K562 (cell line): ENCODE measurements around the gene IGSF9. TPM values are rescaled to one million over a fixed set of nuclear protein-coding genes. Genes with fewer than 3 reads are reported as not detected.

ENCODE experiments used
- ARID2 ChIP-seq: fragments of 450-650 bp; IDR thresholded peaks from 2 replicates; pipeline ENCODE4 v1.6.1; 2017; ENCODE audit warnings: antibody characterized with exemption, mild to moderate bottlenecking
- CHD4 ChIP-seq: fragments of 200-600 bp; sonication (generic); IDR thresholded peaks from 3 replicates; pipeline ENCODE4 v1.6.1; 2012; ENCODE audit warnings: low read depth, mild to moderate bottlenecking, mixed read lengths, low read length, inconsistent platforms; ENCODE audit not compliant: insufficient read depth, insufficient replicate concordance, poor library complexity, severe bottlenecking
- KAT8 ChIP-seq: fragments of 450-650 bp; IDR thresholded peaks from 2 replicates; pipeline ENCODE4 v1.6.1; 2016; ENCODE audit warnings: low read depth, mild to moderate bottlenecking
- NEUROD1 ChIP-seq: fragments of 150-350 bp; IDR thresholded peaks from 2 replicates; pipeline ENCODE4 v1.6.1; 2014; ENCODE audit warnings: borderline replicate concordance, low read length, low read depth; ENCODE audit not compliant: partially characterized antibody
- POLR2H ChIP-seq: IDR thresholded peaks from 2 replicates; pipeline ENCODE4 v1.6.1; 2016; ENCODE audit warnings: missing genetic modification characterization, low read depth, mild to moderate bottlenecking, control low read depth, missing compliant biosample characterization, moderate library complexity
- TAF9B ChIP-seq: fragments of 450-650 bp; IDR thresholded peaks from 2 replicates; pipeline ENCODE4 v1.6.1; 2018; ENCODE audit warnings: mild to moderate bottlenecking; ENCODE audit not compliant: partially characterized antibody
- polyA plus RNA-seq, 8 experiments: library from polyadenylated mRNA; depleted of rRNA in 4 of 8; stranded (reverse) in 5 of 8; unstranded in 3 of 8; fragments of >200 nt; fragmentation: Nextera tagmentation in 2 of 8; fragmentation: Illumina TruSeq in 1 of 8; extraction: Ambion mirVana in 2 of 8; extraction: Trizol in 1 of 8; gene quantifications; 2 replicates each; pipeline versions ENCODE4 v1.2.1 to v1.2.3, GENCODE V29; 2011 to 2014; ENCODE audit warnings: inconsistent platforms in 1 of 8, missing spikeins in 1 of 8
- total RNA-seq, 7 experiments: library from RNA; depleted of rRNA in 6 of 7; stranded (reverse); fragments of >200 nt in 6 of 7; fragmentation: Illumina TruSeq in 2 of 7; extraction: Trizol in 2 of 7; gene quantifications; 2 replicates each; pipeline versions ENCODE4 v1.2.1 to v1.2.3, GENCODE V29; 2011 to 2021; ENCODE audit warnings: low replicate concordance in 1 of 7
- TF ChIP-seq, protein P1 (sequence below): fragments of 450-650 bp; IDR thresholded peaks from 2 replicates; pipeline ENCODE4 v1.6.1; 2016; ENCODE audit warnings: mild to moderate bottlenecking
- TF ChIP-seq, protein P2 (sequence below): fragments of 450-650 bp; IDR thresholded peaks from 2 replicates; pipeline ENCODE4 v1.6.1; 2016; ENCODE audit warnings: mild to moderate bottlenecking, moderate library complexity
- TF ChIP-seq, protein P3 (sequence below): fragments of 450-650 bp; formaldehyde crosslinking; IDR thresholded peaks from 2 replicates; pipeline ENCODE4 v1.4.0; 2020; ENCODE audit warnings: mild to moderate bottlenecking, mixed read lengths

IGSF9 gene
- total and polyA plus RNA-seq, 9 of the 15 experiments (the other 6 are each of a cell fraction or from before 2014, with no cell fraction given) = 0.03 to 0.29 (median 0.07) TPM; not detected in 1

DNA sequence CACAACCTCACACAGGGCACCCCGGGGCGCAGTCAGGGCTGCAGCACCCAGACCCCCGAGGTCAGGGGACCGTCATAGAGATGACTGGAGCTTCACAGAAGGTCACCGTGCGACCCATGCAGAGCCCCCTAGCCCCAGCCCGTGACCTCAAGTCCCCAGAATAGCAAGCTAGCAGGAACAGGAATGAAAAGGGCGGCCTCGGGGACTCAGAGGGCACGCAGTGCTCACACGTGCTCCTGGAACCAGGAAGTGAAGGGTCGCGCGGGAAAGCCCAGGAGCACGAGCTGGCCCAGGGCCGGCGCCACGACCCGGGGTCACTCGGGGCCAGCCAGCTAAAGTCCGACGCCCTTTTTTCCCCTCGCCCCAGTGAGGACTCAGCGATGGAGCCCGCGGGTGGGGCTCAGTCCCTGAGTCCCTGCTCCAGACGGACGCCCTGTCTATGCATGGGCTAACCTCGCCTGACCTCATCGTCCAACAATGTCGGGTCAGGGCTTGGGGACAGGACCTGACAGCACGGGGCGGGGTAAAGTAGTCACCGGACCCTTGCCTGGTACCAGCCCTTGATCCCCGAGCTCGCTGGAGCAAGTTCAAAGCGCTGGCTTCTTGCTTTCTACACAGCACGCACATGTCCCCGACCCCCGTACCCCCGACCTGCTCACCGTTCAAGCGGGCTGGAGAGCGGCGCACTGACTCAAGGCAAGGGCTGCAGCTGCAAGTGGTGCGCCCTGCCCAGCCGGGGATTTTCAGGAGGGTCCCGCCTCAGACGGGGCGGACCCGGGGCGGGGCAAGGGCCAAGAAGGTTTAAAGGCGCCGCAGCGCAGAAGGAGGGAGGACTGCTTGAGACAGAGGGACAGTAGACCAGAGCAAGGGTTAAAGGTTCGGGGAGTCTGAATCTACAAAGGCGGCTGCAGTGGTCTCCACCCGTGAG is 20.4 kb downstream of the IGSF9 start, which contains the start of gene TAGLN2 (continued):
- TF ChIP-seq ARID2 (no peak), NEUROD1 (peak; percentile 85), KAT8 (no peak), CHD4 (no peak), POLR2H (tag) (peak; percentile 89), TAF9B (peak; percentile 90)
- TF ChIP-seq, protein P1, sequence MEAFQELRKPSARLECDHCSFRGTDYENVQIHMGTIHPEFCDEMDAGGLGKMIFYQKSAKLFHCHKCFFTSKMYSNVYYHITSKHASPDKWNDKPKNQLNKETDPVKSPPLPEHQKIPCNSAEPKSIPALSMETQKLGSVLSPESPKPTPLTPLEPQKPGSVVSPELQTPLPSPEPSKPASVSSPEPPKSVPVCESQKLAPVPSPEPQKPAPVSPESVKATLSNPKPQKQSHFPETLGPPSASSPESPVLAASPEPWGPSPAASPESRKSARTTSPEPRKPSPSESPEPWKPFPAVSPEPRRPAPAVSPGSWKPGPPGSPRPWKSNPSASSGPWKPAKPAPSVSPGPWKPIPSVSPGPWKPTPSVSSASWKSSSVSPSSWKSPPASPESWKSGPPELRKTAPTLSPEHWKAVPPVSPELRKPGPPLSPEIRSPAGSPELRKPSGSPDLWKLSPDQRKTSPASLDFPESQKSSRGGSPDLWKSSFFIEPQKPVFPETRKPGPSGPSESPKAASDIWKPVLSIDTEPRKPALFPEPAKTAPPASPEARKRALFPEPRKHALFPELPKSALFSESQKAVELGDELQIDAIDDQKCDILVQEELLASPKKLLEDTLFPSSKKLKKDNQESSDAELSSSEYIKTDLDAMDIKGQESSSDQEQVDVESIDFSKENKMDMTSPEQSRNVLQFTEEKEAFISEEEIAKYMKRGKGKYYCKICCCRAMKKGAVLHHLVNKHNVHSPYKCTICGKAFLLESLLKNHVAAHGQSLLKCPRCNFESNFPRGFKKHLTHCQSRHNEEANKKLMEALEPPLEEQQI = no peak
- TF ChIP-seq, protein P2, sequence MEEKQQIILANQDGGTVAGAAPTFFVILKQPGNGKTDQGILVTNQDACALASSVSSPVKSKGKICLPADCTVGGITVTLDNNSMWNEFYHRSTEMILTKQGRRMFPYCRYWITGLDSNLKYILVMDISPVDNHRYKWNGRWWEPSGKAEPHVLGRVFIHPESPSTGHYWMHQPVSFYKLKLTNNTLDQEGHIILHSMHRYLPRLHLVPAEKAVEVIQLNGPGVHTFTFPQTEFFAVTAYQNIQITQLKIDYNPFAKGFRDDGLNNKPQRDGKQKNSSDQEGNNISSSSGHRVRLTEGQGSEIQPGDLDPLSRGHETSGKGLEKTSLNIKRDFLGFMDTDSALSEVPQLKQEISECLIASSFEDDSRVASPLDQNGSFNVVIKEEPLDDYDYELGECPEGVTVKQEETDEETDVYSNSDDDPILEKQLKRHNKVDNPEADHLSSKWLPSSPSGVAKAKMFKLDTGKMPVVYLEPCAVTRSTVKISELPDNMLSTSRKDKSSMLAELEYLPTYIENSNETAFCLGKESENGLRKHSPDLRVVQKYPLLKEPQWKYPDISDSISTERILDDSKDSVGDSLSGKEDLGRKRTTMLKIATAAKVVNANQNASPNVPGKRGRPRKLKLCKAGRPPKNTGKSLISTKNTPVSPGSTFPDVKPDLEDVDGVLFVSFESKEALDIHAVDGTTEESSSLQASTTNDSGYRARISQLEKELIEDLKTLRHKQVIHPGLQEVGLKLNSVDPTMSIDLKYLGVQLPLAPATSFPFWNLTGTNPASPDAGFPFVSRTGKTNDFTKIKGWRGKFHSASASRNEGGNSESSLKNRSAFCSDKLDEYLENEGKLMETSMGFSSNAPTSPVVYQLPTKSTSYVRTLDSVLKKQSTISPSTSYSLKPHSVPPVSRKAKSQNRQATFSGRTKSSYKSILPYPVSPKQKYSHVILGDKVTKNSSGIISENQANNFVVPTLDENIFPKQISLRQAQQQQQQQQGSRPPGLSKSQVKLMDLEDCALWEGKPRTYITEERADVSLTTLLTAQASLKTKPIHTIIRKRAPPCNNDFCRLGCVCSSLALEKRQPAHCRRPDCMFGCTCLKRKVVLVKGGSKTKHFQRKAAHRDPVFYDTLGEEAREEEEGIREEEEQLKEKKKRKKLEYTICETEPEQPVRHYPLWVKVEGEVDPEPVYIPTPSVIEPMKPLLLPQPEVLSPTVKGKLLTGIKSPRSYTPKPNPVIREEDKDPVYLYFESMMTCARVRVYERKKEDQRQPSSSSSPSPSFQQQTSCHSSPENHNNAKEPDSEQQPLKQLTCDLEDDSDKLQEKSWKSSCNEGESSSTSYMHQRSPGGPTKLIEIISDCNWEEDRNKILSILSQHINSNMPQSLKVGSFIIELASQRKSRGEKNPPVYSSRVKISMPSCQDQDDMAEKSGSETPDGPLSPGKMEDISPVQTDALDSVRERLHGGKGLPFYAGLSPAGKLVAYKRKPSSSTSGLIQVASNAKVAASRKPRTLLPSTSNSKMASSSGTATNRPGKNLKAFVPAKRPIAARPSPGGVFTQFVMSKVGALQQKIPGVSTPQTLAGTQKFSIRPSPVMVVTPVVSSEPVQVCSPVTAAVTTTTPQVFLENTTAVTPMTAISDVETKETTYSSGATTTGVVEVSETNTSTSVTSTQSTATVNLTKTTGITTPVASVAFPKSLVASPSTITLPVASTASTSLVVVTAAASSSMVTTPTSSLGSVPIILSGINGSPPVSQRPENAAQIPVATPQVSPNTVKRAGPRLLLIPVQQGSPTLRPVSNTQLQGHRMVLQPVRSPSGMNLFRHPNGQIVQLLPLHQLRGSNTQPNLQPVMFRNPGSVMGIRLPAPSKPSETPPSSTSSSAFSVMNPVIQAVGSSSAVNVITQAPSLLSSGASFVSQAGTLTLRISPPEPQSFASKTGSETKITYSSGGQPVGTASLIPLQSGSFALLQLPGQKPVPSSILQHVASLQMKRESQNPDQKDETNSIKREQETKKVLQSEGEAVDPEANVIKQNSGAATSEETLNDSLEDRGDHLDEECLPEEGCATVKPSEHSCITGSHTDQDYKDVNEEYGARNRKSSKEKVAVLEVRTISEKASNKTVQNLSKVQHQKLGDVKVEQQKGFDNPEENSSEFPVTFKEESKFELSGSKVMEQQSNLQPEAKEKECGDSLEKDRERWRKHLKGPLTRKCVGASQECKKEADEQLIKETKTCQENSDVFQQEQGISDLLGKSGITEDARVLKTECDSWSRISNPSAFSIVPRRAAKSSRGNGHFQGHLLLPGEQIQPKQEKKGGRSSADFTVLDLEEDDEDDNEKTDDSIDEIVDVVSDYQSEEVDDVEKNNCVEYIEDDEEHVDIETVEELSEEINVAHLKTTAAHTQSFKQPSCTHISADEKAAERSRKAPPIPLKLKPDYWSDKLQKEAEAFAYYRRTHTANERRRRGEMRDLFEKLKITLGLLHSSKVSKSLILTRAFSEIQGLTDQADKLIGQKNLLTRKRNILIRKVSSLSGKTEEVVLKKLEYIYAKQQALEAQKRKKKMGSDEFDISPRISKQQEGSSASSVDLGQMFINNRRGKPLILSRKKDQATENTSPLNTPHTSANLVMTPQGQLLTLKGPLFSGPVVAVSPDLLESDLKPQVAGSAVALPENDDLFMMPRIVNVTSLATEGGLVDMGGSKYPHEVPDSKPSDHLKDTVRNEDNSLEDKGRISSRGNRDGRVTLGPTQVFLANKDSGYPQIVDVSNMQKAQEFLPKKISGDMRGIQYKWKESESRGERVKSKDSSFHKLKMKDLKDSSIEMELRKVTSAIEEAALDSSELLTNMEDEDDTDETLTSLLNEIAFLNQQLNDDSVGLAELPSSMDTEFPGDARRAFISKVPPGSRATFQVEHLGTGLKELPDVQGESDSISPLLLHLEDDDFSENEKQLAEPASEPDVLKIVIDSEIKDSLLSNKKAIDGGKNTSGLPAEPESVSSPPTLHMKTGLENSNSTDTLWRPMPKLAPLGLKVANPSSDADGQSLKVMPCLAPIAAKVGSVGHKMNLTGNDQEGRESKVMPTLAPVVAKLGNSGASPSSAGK = peak; percentile 94
- TF ChIP-seq, protein P3, sequence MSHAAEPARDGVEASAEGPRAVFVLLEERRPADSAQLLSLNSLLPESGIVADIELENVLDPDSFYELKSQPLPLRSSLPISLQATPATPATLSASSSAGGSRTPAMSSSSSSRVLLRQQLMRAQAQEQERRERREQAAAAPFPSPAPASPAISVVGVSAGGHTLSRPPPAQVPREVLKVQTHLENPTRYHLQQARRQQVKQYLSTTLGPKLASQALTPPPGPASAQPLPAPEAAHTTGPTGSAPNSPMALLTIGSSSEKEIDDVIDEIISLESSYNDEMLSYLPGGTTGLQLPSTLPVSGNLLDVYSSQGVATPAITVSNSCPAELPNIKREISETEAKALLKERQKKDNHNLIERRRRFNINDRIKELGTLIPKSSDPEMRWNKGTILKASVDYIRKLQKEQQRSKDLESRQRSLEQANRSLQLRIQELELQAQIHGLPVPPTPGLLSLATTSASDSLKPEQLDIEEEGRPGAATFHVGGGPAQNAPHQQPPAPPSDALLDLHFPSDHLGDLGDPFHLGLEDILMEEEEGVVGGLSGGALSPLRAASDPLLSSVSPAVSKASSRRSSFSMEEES (CRISPR knock-in tag) = no peak
